Measurements from ENCODE around the gene CLSTN1. TPM values are rescaled to one million over a fixed set of nuclear protein-coding genes. Genes with fewer than 3 reads are reported as not detected.

CLSTN1 gene
- total RNA-seq, 1 experiment from 2014 or later, result 100 TPM

GRCh38 chr1:9870572-9870971 is 46.8 kb upstream of the CLSTN1 start:
- no peak overlapping the region for H3K9ac ChIP-seq (ENCODE audit: extremely low read depth, insufficient read length, low read length)
- H3K4me1 ChIP-seq (ENCODE audit: insufficient read depth, low read length), result peaks cover 4% of the 10 kb centered on the region; the same call in 1 of the 2 replicates
- H3K27ac Mint-ChIP-seq, result peak overlapping the region in 1 of 3 experiments; percentile 77; a peak in 2 of 7 replicates
- no peaks in the 10 kb centered on the region for H3K9me3 ChIP-seq (ENCODE audit: control insufficient read depth, low read depth, low read length)
- H3T11ph ChIP-seq (ENCODE audit: low read length), result no peak overlapping the region
- no peak overlapping the region for H3K14ac ChIP-seq (ENCODE audit: insufficient read depth, low read length)
- no peak overlapping the region for H4K91ac ChIP-seq (ENCODE audit: insufficient read length, low read depth, low read length)
- WGBS (ENCODE audit: extremely low coverage, insufficient read length, low lambda C conversion rate), result no CpG with 5 or more reads among the region's 4 CpGs
- H4K5ac ChIP-seq (ENCODE audit: insufficient read length, low read depth, low read length), result no peak overlapping the region
- H3K27me3 ChIP-seq (ENCODE audit: insufficient read depth, low read length), result no peaks in the 10 kb centered on the region
- H2BK120ac ChIP-seq (ENCODE audit: low read depth, low read length, poor library complexity, severe bottlenecking), result no peak overlapping the region
- no peaks in the 10 kb centered on the region for H3K9me3 Mint-ChIP-seq
- H2AFZ ChIP-seq (ENCODE audit: low read length), result no peak overlapping the region
- no peak overlapping the region for H3K4ac ChIP-seq (ENCODE audit: low read depth, low read length)
- no peak for TF ChIP-seq CTCF (conservative IDR thresholded peaks at IDR 0.05)
- H4K8ac ChIP-seq (replicated peaks; ENCODE audit: insufficient read length, low read depth, low read length), result no peak overlapping the region
- H3K18ac ChIP-seq (ENCODE audit: insufficient read length, low read depth, low read length), result no peak overlapping the region
- no peak overlapping the region for H2BK12ac ChIP-seq (ENCODE audit: insufficient read length, low read depth, low read length)
- H4K20me1 ChIP-seq (ENCODE audit: control insufficient read depth, insufficient read depth, insufficient read length), result no peaks in the 10 kb centered on the region
- DNase-seq, result no peak
- no peak overlapping the region for H2BK15ac ChIP-seq (ENCODE audit: low read depth, low read length)
- no peaks in the 10 kb centered on the region for H3K79me2 ChIP-seq (ENCODE audit: insufficient read depth, low read length)
- no peak overlapping the region for H3K23ac ChIP-seq (ENCODE audit: insufficient read length, low read depth, low read length)
- H3K4me1 Mint-ChIP-seq, result peaks cover 9 to 20% of the 10 kb centered on the region in 2 experiments
- H3K36me3 Mint-ChIP-seq (ENCODE audit: insufficient read depth in 1 of 3, low read depth in 3 of 3), result peaks cover 0 to 8% (median 0%) of the 10 kb centered on the region in 3 experiments; a peak in 3 of 7 replicates
- no peaks in the 10 kb centered on the region for H3K79me1 ChIP-seq (ENCODE audit: insufficient read depth, low read depth, low read length, poor library complexity, severe bottlenecking)
- H2BK5ac ChIP-seq (ENCODE audit: insufficient read length, low read length), result no peak overlapping the region
- H3K4me3 Mint-ChIP-seq, result no peak overlapping the region
- H3K4me2 ChIP-seq (ENCODE audit: insufficient read depth, insufficient read length, low read length), result no peak overlapping the region
- no peak overlapping the region for H3K56ac ChIP-seq (ENCODE audit: insufficient read length, low read depth, low read length)
- H2BK20ac ChIP-seq (ENCODE audit: low read depth, low read length, poor library complexity, severe bottlenecking), result no peak overlapping the region
- no peak overlapping the region for H3K27ac ChIP-seq (ENCODE audit: insufficient read length, low read depth, low read length)
- no peak overlapping the region for H2AK5ac ChIP-seq (ENCODE audit: insufficient read length, low read length)
- H3K27me3 Mint-ChIP-seq (ENCODE audit: low read depth), result no peaks in the 10 kb centered on the region
- no peaks in the 10 kb centered on the region for H3K23me2 ChIP-seq (ENCODE audit: insufficient read length, low read depth, low read length, poor library complexity, severe bottlenecking)
